SU-DHL-6 (cell line): ENCODE measurements around the gene SLC44A3.

Source experiments
- EZH2phosphoT487 ChIP-seq: fragments of 200-600 bp; sonication (generic), shearing (Covaris generic); conservative IDR thresholded peaks from 2 replicates; pipeline ENCODE4 v1.6.1; 2018; ENCODE audit warnings: mild to moderate bottlenecking, antibody characterized with exemption, low read length, moderate library complexity, mixed read lengths
- TF ChIP-seq, protein P1 (sequence below): fragments of 200-600 bp; sonication (generic); IDR thresholded peaks from one replicate; pipeline ENCODE4 v1.5.1; 2017; ENCODE audit warnings: antibody characterized with exemption, mild to moderate bottlenecking, low read length, moderate library complexity; ENCODE audit not compliant: insufficient read depth, poor library complexity, severe bottlenecking

DNA sequence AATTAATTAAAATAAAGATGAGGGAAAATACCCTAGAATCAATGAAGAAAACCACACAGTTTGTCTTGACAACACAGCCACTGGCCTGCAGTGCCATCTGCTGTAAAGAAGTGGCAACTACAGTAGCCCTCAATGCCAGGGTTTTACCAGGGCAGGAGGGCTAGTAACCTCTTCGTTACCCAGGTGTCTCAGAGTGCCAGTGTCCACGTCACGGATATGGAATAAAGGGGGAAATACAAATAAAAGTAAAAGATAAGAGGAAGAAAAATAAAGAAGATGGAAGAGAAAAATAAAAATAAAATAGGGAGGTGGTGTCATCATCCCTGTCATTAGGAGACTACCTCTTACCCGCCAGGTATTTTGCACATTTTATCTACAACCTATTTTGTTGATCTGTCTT is 14.2 kb upstream of the SLC44A3 start:
- TF ChIP-seq EZH2phosphoT487 = no peak
- TF ChIP-seq, protein P1, sequence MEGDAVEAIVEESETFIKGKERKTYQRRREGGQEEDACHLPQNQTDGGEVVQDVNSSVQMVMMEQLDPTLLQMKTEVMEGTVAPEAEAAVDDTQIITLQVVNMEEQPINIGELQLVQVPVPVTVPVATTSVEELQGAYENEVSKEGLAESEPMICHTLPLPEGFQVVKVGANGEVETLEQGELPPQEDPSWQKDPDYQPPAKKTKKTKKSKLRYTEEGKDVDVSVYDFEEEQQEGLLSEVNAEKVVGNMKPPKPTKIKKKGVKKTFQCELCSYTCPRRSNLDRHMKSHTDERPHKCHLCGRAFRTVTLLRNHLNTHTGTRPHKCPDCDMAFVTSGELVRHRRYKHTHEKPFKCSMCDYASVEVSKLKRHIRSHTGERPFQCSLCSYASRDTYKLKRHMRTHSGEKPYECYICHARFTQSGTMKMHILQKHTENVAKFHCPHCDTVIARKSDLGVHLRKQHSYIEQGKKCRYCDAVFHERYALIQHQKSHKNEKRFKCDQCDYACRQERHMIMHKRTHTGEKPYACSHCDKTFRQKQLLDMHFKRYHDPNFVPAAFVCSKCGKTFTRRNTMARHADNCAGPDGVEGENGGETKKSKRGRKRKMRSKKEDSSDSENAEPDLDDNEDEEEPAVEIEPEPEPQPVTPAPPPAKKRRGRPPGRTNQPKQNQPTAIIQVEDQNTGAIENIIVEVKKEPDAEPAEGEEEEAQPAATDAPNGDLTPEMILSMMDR = peak; percentile 76
